ENCODE results near the gene SCGB1C1. TPM values are rescaled to one million over a fixed set of nuclear protein-coding genes. Genes with fewer than 3 reads are reported as not detected.
"Not testable (repeated sequence)": the region's sequence is repeated elsewhere in the genome, so short reads cannot be mapped to it uniquely, and the experiment has no call there.

Gene SCGB1C1
- total RNA-seq, 1 experiment from 2014 or later, result not detected

GRCh38 chr11:236774-237767 is 44.2 kb downstream of the SCGB1C1 start, which contains the start of gene PSMD13:
PSMD13 (plus strand) TSS chr11:236976; CDS start chr11:237050, 74 bp downstream.
- Mint-ChIP-seq H3K4me3 (ENCODE audit: unreplicated experiment) (peak within 1 kb of the TSS; percentile 81), H3K36me3 (ENCODE audit: insufficient read depth, unreplicated experiment) (peaks cover 41% of the 10 kb centered on the region), H3K27me3 (ENCODE audit: insufficient read depth, unreplicated experiment) (no peaks in the 10 kb centered on the region), H3K27ac (ENCODE audit: unreplicated experiment) (peak within 1 kb of the TSS; percentile 89), H3K9me3 (ENCODE audit: unreplicated experiment) (no peaks in the 10 kb centered on the region), H3K4me1 (ENCODE audit: low read depth, unreplicated experiment) (no peaks in the 10 kb centered on the region)
- BruUV-seq (replicated peaks), result TSS peak; percentile 45
- ChIA-PET CTCF (interaction anchor here (1.7 kb wide), 1 partner anchor 14 kb away, joined by 6 read pairs; no protein-coding TSS in a partner anchor), POLR2A (interaction anchor here (0.5 to 2.5 kb wide), 4 partner anchors 21 to 541 kb away, joined by 3 to 10 read pairs (median 8); partner anchors contain the start of genes BET1L and RIC8A)
- peak; percentile 77 to 89 for DNase-seq
- intact Hi-C loops (cut with micrococcal nuclease; ENCODE audit: unreplicated experiment), result loop anchor here (2.0 kb wide), 1 partner anchor 28 kb away; no protein-coding TSS in a partner anchor
- Histone ChIP-seq H3K27me3 (replicated peaks; ENCODE audit: control insufficient read depth, insufficient read depth, low read length) (no peaks in the 10 kb centered on the region), H3K4me3 (ENCODE audit: low read depth, low read length) (peak within 1 kb of the TSS; percentile 88), H3K36me3 (ENCODE audit: control insufficient read depth, insufficient read depth, low read length) (peaks cover 2% of the 10 kb centered on the region; the same call in 1 of the 2 replicates), H3K9me3 (no peaks in the 10 kb centered on the region), H3K4me1 (peaks cover 8% of the 10 kb centered on the region; the same call in 1 of the 2 replicates)
- no peak for TF ChIP-seq CTCF (IDR thresholded peaks at IDR 0.05; ENCODE audit: insufficient read depth in 1 of 2, low read depth in 1 of 2, low read length in 1 of 2, severe bottlenecking in 1 of 2, unreplicated experiment in 1 of 2)

GRCh38 chr11:238346-238745 is 45.5 kb downstream of the SCGB1C1 start:
- H3K27me3 Mint-ChIP-seq (ENCODE audit: insufficient read depth, unreplicated experiment); H3K4me3 ChIP-seq (ENCODE audit: low read depth, low read length); H3K27ac Mint-ChIP-seq (ENCODE audit: unreplicated experiment); DNase-seq; BruUV-seq (replicated peaks); intact Hi-C loops (cut with micrococcal nuclease; ENCODE audit: unreplicated experiment); H3K9me3 ChIP-seq; H3K4me1 Mint-ChIP-seq (ENCODE audit: low read depth, unreplicated experiment); H3K36me3 ChIP-seq (ENCODE audit: control insufficient read depth, insufficient read depth, low read length); H3K27me3 ChIP-seq (replicated peaks; ENCODE audit: control insufficient read depth, insufficient read depth, low read length); H3K9me3 Mint-ChIP-seq (ENCODE audit: unreplicated experiment); H3K4me1 ChIP-seq: not testable (repeated sequence)
- peaks cover 52% of the 10 kb centered on the region for H3K36me3 Mint-ChIP-seq (ENCODE audit: insufficient read depth, unreplicated experiment)
- CTCF ChIA-PET, result interaction anchor here (1.7 kb wide), 1 partner anchor 12 kb away, joined by 6 read pairs; no protein-coding TSS in a partner anchor
- peak overlapping the region; percentile 81 for H3K4me3 Mint-ChIP-seq (ENCODE audit: unreplicated experiment)
- POLR2A ChIA-PET, result interaction anchor here (1.2 to 2.5 kb wide), 2 partner anchors 31 to 169 kb away, joined by 8 to 10 read pairs; partner anchors contain the start of genes BET1L and RIC8A

GRCh38 chr11:240315-240714 is 47.4 kb downstream of the SCGB1C1 start:
- H3K4me1 Mint-ChIP-seq (ENCODE audit: low read depth, unreplicated experiment), result no peaks in the 10 kb centered on the region
- no peak overlapping the region for H3K27ac Mint-ChIP-seq (ENCODE audit: unreplicated experiment)
- H3K4me3 Mint-ChIP-seq (ENCODE audit: unreplicated experiment), result no peak overlapping the region
- ChIA-PET POLR2A (no interaction called here), CTCF (no interaction called here)
- Histone ChIP-seq H3K4me1 (peaks cover 8% of the 10 kb centered on the region; the same call in 1 of the 2 replicates), H3K9me3 (no peaks in the 10 kb centered on the region), H3K27me3 (replicated peaks; ENCODE audit: control insufficient read depth, insufficient read depth, low read length) (no peaks in the 10 kb centered on the region), H3K4me3 (ENCODE audit: low read depth, low read length) (no peak overlapping the region), H3K36me3 (ENCODE audit: control insufficient read depth, insufficient read depth, low read length) (peaks cover 2% of the 10 kb centered on the region; the same call in 1 of the 2 replicates)
- TF ChIP-seq CTCF (IDR thresholded peaks at IDR 0.05; ENCODE audit: insufficient read depth in 1 of 2, low read depth in 1 of 2, low read length in 1 of 2, severe bottlenecking in 1 of 2, unreplicated experiment in 1 of 2), result no peak
- BruUV-seq (replicated peaks), result no TSS peak
- intact Hi-C loops (cut with micrococcal nuclease; ENCODE audit: unreplicated experiment), result no loop called here
- H3K9me3 Mint-ChIP-seq (ENCODE audit: unreplicated experiment), result no peaks in the 10 kb centered on the region
- no peak for DNase-seq
- H3K36me3 Mint-ChIP-seq (ENCODE audit: insufficient read depth, unreplicated experiment), result peaks cover 66% of the 10 kb centered on the region
- no peaks in the 10 kb centered on the region for H3K27me3 Mint-ChIP-seq (ENCODE audit: insufficient read depth, unreplicated experiment)
